K562 (cell line): Measurements from ENCODE around the gene DNM1. TPM values are rescaled to one million over a fixed set of nuclear protein-coding genes. Genes with fewer than 3 reads are reported as not detected.

Source experiments
- ATAC-seq: fragments of 200-7000 bp; cut with Tn5 transposase; 3 replicates; pipeline ENCODE4 v1.9.1; 2020; ENCODE audit warnings: moderate library complexity
- BruUV-seq: library from RNA; stranded (reverse); fragments of 400-500 nt; replicated peaks from 2 replicates; lab custom pipeline; 2021; lab: Mats Ljungman, UMichigan
- CTCF ChIA-PET: fragments of 300-600 bp; formaldehyde crosslinking; extraction: SDS; loops from one replicate; lab custom pipeline; 2021; ENCODE audit warnings: low intra/inter-chr PET ratio; lab: Yijun Ruan, JAX
- POLR2A ChIA-PET: fragments of 300-600, 350-650 bp; sonication (Branson Sonifier 250); formaldehyde crosslinking; extraction: SDS; loops from one replicate; lab custom pipeline; 2021; ENCODE audit warnings: antibody characterized with exemption, inconsistent platforms; lab: Yijun Ruan, JAX
- DNase-seq, 4 experiments: peaks; one replicate each; pipeline versions ENCODE4 v3.0.0 to v3.0.0-alpha.2; 2011 to 2018; ENCODE audit warnings: low spot score in 3 of 4, mixed read lengths in 3 of 4; ENCODE audit errors: extremely low read depth in 1 of 4
- FAIRE-seq: peaks from 2 replicates; lab custom pipeline; 2011; peaks lifted over from hg19 to GRCh38; lab: Jason Lieb, UNC
- H2AFZ ChIP-seq: 2 replicates; pipeline ENCODE4 v1.6.0; 2011; ENCODE audit warnings: low read depth, low read length, control low read depth, inconsistent platforms
- H3K27ac ChIP-seq: fragments of 200-600 bp; 3 replicates; pipeline ENCODE4 v1.8.0; 2011; ENCODE audit warnings: low read depth, mild to moderate bottlenecking, control low read depth, inconsistent platforms, low read length, moderate library complexity, mixed read lengths; ENCODE audit errors: extremely low read depth
- H3K27me3 ChIP-seq, 2 experiments: fragments of 300-600 bp in 1 of 2; 2 replicates in 1 of 2; 3 replicates in 1 of 2; pipeline versions ENCODE4 v1.6.0 to v1.8.0; 2011; ENCODE audit warnings: inconsistent platforms in 2 of 2, low read length in 2 of 2, mild to moderate bottlenecking in 1 of 2, mixed read lengths in 1 of 2, moderate library complexity in 1 of 2; ENCODE audit not compliant: control insufficient read depth in 2 of 2, insufficient read depth in 2 of 2
- H3K36me3 ChIP-seq: fragments of 300-600 bp; 3 replicates; pipeline ENCODE4 v1.8.0; 2011; ENCODE audit warnings: mild to moderate bottlenecking, low read length, inconsistent platforms; ENCODE audit not compliant: control insufficient read depth, insufficient read depth
- H3K4me1 ChIP-seq, 2 experiments: fragments of 200-600 bp in 1 of 2; replicated peaks in 1 of 2; 2 replicates in 1 of 2; 3 replicates in 1 of 2; pipeline versions ENCODE4 v1.5.1 to v1.8.0; 2011; ENCODE audit warnings: inconsistent platforms in 2 of 2, low read length in 2 of 2, mild to moderate bottlenecking in 1 of 2, mixed read lengths in 1 of 2, moderate library complexity in 1 of 2; ENCODE audit not compliant: control insufficient read depth in 2 of 2, insufficient read depth in 2 of 2
- H3K4me2 ChIP-seq: 2 replicates; pipeline ENCODE4 v1.6.1; 2011; ENCODE audit warnings: low read length, control low read depth, inconsistent platforms, mixed read lengths; ENCODE audit not compliant: insufficient read depth
- H3K4me3 ChIP-seq: fragments of 200-600 bp; sonication (generic), shearing (Covaris generic); 2 replicates; pipeline ENCODE4 v1.5.1; 2016; ENCODE audit warnings: control low read depth, inconsistent platforms
- H3K79me2 ChIP-seq: fragments of 200-600 bp; 3 replicates; pipeline ENCODE4 v1.8.0; 2011; ENCODE audit warnings: low read length, inconsistent platforms; ENCODE audit not compliant: control insufficient read depth, insufficient read depth
- H3K9ac ChIP-seq, 2 experiments: 2 replicates each; pipeline versions ENCODE4 v1.6.0 to v1.6.1; 2011; ENCODE audit warnings: low read depth in 2 of 2, low read length in 2 of 2, control low read depth in 1 of 2, inconsistent platforms in 1 of 2, mild to moderate bottlenecking in 1 of 2, mixed read lengths in 1 of 2; ENCODE audit not compliant: insufficient read depth in 1 of 2
- H3K9me1 ChIP-seq: one replicate; pipeline ENCODE4 v1.6.0; 2011; ENCODE audit warnings: inconsistent platforms, mild to moderate bottlenecking, low read length, moderate library complexity; ENCODE audit not compliant: control insufficient read depth, insufficient read depth
- H3K9me3 ChIP-seq: replicated peaks from 2 replicates; pipeline ENCODE4 v1.5.1; 2011; ENCODE audit warnings: low read depth, low read length, inconsistent platforms; ENCODE audit not compliant: control insufficient read depth, insufficient read depth
- H4K20me1 ChIP-seq: replicated peaks from 2 replicates; pipeline ENCODE4 v1.6.1; 2011; ENCODE audit warnings: low read length, inconsistent platforms, mixed read lengths; ENCODE audit not compliant: control insufficient read depth, insufficient read depth
- EHMT2 ChIP-seq: fragments of 450-650 bp; IDR thresholded peaks from 2 replicates; pipeline ENCODE4 v1.6.1; 2018; ENCODE audit warnings: antibody characterized with exemption
- ESRRA ChIP-seq: fragments of 450-650 bp; IDR thresholded peaks from 2 replicates; pipeline ENCODE4 v1.6.1; 2014; ENCODE audit warnings: low read depth, mild to moderate bottlenecking, moderate library complexity, borderline replicate concordance
- FOSL1 ChIP-seq: fragments of 200-800 bp; sonication (Bioruptor generic); conservative IDR thresholded peaks from 2 replicates; pipeline ENCODE4 v1.6.1; 2016; ENCODE audit warnings: missing genetic modification characterization, missing compliant biosample characterization
- MECOM ChIP-seq: fragments of 250-450 bp; sonication (Bioruptor Pico); IDR thresholded peaks from 2 replicates; pipeline ENCODE4 v1.8.0; 2022; ENCODE audit warnings: inconsistent platforms
- NFE2L1 ChIP-seq: fragments of 450-650 bp; IDR thresholded peaks from 2 replicates; pipeline ENCODE4 v1.6.1; 2016; ENCODE audit warnings: missing genetic modification characterization, low read depth, mild to moderate bottlenecking, missing compliant biosample characterization, moderate library complexity, borderline replicate concordance
- RBM22 ChIP-seq: fragments of 200-400 bp; formaldehyde crosslinking; IDR thresholded peaks from 2 replicates; pipeline ENCODE4 v1.6.1; 2018; ENCODE audit warnings: low read length, low read depth; ENCODE audit not compliant: poor library complexity, severe bottlenecking
- RBM34 ChIP-seq: fragments of 200-400 bp; formaldehyde crosslinking; IDR thresholded peaks from 2 replicates; pipeline ENCODE4 v1.6.1; 2018; ENCODE audit warnings: low read length, borderline replicate concordance; ENCODE audit not compliant: insufficient read depth
- SMAD4 ChIP-seq: fragments of 250-450 bp; sonication (Bioruptor Pico); conservative IDR thresholded peaks from 2 replicates; pipeline ENCODE4 v1.8.0; 2021; ENCODE audit warnings: inconsistent platforms, mild to moderate bottlenecking, moderate library complexity
- ZKSCAN8 ChIP-seq: fragments of 200-800 bp; sonication (Bioruptor generic); IDR thresholded peaks from 2 replicates; pipeline ENCODE4 v1.6.1; 2016; ENCODE audit warnings: missing genetic modification characterization, missing compliant biosample characterization
- ZNF165 ChIP-seq: fragments of 250-450 bp; sonication (Bioruptor Pico); IDR thresholded peaks from 2 replicates; pipeline ENCODE4 v1.4.0; 2020; ENCODE audit warnings: borderline replicate concordance
- ZNF212 ChIP-seq: fragments of 450-650 bp; formaldehyde crosslinking; IDR thresholded peaks from 2 replicates; pipeline ENCODE4 v1.4.0; 2020; ENCODE audit warnings: mild to moderate bottlenecking
- ZNF280B ChIP-seq: fragments of 250-450 bp; sonication (Bioruptor Pico); IDR thresholded peaks from 2 replicates; pipeline ENCODE4 v1.5.1; 2021; ENCODE audit warnings: mild to moderate bottlenecking
- WGBS: fragments of 100-300 bp; shearing (Covaris generic); methylation state at CpG from one replicate; pipeline ENCODE4 v1.1.6; 2016; ENCODE audit warnings: low coverage, mixed read lengths; ENCODE audit not compliant: insufficient coverage; ENCODE audit errors: missing lambda C conversion rate; 5-methylcytosine and 5-hydroxymethylcytosine counted together
- in situ Hi-C: fragments of 300-500 bp; cut with MboI; formaldehyde crosslinking; loops from 4 replicates; pipeline ENCODE4 v1.15.0; 2018; ENCODE audit warnings: inconsistent platforms, mixed read lengths
- intact Hi-C: fragments of 100-400 bp; cut with micrococcal nuclease; formaldehyde crosslinking; loops from 2 replicates; pipeline ENCODE4 v1.14.2; 2022
- polyA plus RNA-seq, 8 experiments: library from polyadenylated mRNA; depleted of rRNA in 4 of 8; stranded (reverse) in 5 of 8; unstranded in 3 of 8; fragments of >200 nt; fragmentation: Nextera tagmentation in 2 of 8; fragmentation: Illumina TruSeq in 1 of 8; extraction: Ambion mirVana in 2 of 8; extraction: Trizol in 1 of 8; gene quantifications; 2 replicates each; pipeline versions ENCODE4 v1.2.1 to v1.2.3, GENCODE V29; 2011 to 2014; ENCODE audit warnings: inconsistent platforms in 1 of 8, missing spikeins in 1 of 8
- total RNA-seq, 7 experiments: library from RNA; depleted of rRNA in 6 of 7; stranded (reverse); fragments of >200 nt in 6 of 7; fragmentation: Illumina TruSeq in 2 of 7; extraction: Trizol in 2 of 7; gene quantifications; 2 replicates each; pipeline versions ENCODE4 v1.2.1 to v1.2.3, GENCODE V29; 2011 to 2021; ENCODE audit warnings: low replicate concordance in 1 of 7

DNM1 gene
- total and polyA plus RNA-seq, 9 of the 15 experiments (the other 6 are each of a cell fraction or from before 2014, with no cell fraction given) = 0.39 to 23.1 (median 9.1) TPM

DNA sequence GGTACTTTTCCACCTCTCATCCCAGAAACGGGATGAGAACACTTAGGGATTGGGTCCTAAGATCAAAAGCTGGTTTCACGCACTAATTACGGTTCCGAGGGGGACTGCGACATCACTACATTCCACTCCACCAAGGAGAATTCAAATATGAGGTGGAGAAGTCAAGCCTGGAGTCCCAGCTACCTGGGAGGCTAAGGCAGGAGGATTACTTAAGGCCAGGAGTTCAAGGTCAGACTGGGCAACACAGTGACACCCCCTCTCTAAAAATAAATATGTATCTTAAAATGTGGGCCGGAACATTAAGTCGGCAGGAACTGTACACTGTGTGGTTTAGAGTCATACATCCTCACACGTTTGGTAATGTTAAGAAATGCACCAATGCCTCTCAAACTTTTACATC, 71.1 kb downstream of the DNM1 start:
- Histone ChIP-seq H3K36me3 (peaks cover 49% of the 10 kb centered on the region), H3K27ac (no peak overlapping the region), H3K4me2 (peak overlapping the region; percentile 98), H3K79me2 (peaks cover 44% of the 10 kb centered on the region), H4K20me1 (peaks cover 3% of the 10 kb centered on the region; the same call in 1 of the 2 replicates), H3K4me1 (peaks cover 30 to 41% of the 10 kb centered on the region in 2 experiments; a peak in 4 of 5 replicates), H3K9ac (peak overlapping the region; percentile 66 to 96; a peak in 3 of 4 replicates), H3K4me3 (no peak overlapping the region), H3K9me1 (peaks cover 4% of the 10 kb centered on the region), H2AFZ (no peak overlapping the region), H3K9me3 (no peaks in the 10 kb centered on the region), H3K27me3 (no peaks in the 10 kb centered on the region)
- no peak for FAIRE-seq
- no peak for ATAC-seq
- in situ Hi-C loops = no loop called here
- WGBS = 70% methylated on average over 8 of the region's 8 CpGs
- TF ChIP-seq MECOM (CRISPR knock-in tag) = no peak
- no peak for TF ChIP-seq FOSL1 (tag)
- POLR2A ChIA-PET = interaction anchor here (0.6 to 2.3 kb wide), 6 partner anchors 10 to 52 kb away, joined by 3 to 14 read pairs (median 4); no protein-coding TSS in a partner anchor
- CTCF ChIA-PET = no interaction called here
- no TSS peak for BruUV-seq
- DNase-seq = no peak
- intact Hi-C loops = loop anchor here (10.0 kb wide), 2 partner anchors 149 to 411 kb away; partner anchors contain the start of genes PTGES2 and SET

- Histone ChIP-seq H3K9me1 (no peaks in the 10 kb centered on the region), H3K9me3 (no peaks in the 10 kb centered on the region), H3K27me3 (no peaks in the 10 kb centered on the region), H3K4me3 (peak within 1 kb of the TSS; percentile 85), H4K20me1 (no peaks in the 10 kb centered on the region; the same call in 1 of the 2 replicates), H3K9ac (peak within 1 kb of the TSS; percentile 94 to 96), H3K36me3 (peaks cover 45% of the 10 kb centered on the region), H3K27ac (peak within 1 kb of the TSS; percentile 90), H3K4me2 (peak within 1 kb of the TSS; percentile 98), H2AFZ (peak within 1 kb of the TSS; percentile 86), H3K4me1 (peaks cover 40 to 50% of the 10 kb centered on the region in 2 experiments), H3K79me2 (peaks cover 44% of the 10 kb centered on the region)
- FAIRE-seq = peak; percentile 11
- DNase-seq = peak; percentile 80 to 99 (median 96)
- intact Hi-C loops = loop anchor here (1.0 to 10.0 kb wide), 7 partner anchors 25 to 409 kb away; partner anchors contain the start of genes BBLN, CIZ1, COQ4 and DNM1
- no TSS peak for BruUV-seq
- in situ Hi-C loops = loop anchor here (25.0 kb wide), 1 partner anchor 1512 kb away; no protein-coding TSS in a partner anchor
- peak; percentile 84 for ATAC-seq
- POLR2A ChIA-PET = interaction anchor here (0.5 to 3.0 kb wide), 18 partner anchors 9 to 1587 kb away, joined by 3 to 35 read pairs (median 4); partner anchors contain the start of genes CIZ1 and URM1
- CTCF ChIA-PET = interaction anchor here (0.6 kb wide), 1 partner anchor 1602 kb away, joined by 3 read pairs; no protein-coding TSS in a partner anchor
- under 1% methylated on average over 57 of the region's 57 CpGs for WGBS
- TF ChIP-seq SMAD4 (CRISPR knock-in tag) (peak; percentile 64), ZNF212 (CRISPR knock-in tag) (0 out of 2 replicates have a peak, but pooled peaks have one; percentile 20), RBM34 (0 out of 2 replicates have a peak, but pooled peaks have one; percentile 20), ZKSCAN8 (CRISPR knock-in tag) (no peak), ZNF280B (CRISPR knock-in tag) (no peak), EHMT2 (no peak), ZNF165 (CRISPR knock-in tag) (peak; percentile 86), RBM22 (peak; percentile 16), MECOM (CRISPR knock-in tag) (no peak), ESRRA (no peak), NFE2L1 (no peak)
These were observed 72.2 kb downstream of the DNM1 start, which contains the start of gene GOLGA2 for GRCh38 chr9:128275198-128276007. TSS of gene GOLGA2 (minus strand) at chr9:128276007. CDS start at chr9:128275976, 31 bp downstream.
